Adrenal gland (tissue), 5 donors: Measurements from ENCODE around the gene ELAVL2.

Experiments
- CTCF ChIP-seq, 6 experiments: fragments of 450-650 bp in 4 of 6; fragments of 200-600 bp in 2 of 6; sonication (generic) in 1 of 6; IDR thresholded peaks; 1 replicate in 5 of 6; 2 replicates in 1 of 6; pipeline versions ENCODE4 v1.5.1 to v1.8.0; 2016 to 2021; ENCODE audit warnings: antibody characterized with exemption in 6 of 6, mild to moderate bottlenecking in 2 of 6, moderate library complexity in 1 of 6
- POLR2A ChIP-seq, 2 donors: fragments of 450-650 bp; IDR thresholded peaks; one replicate each; pipeline ENCODE4 v1.6.1; 2017; ENCODE audit warnings: antibody characterized with exemption in 2 of 2, mild to moderate bottlenecking in 2 of 2, moderate library complexity in 1 of 2
- donor health status: DM: no; HTN: no; CAD: no.

- TF ChIP-seq POLR2A (IDR thresholded peaks at IDR 0.05) (no peak), CTCF (IDR thresholded peaks at IDR 0.05) (no peak)
Observed at GRCh38 chr9:23841304-23841703, 15.3 kb upstream of the ELAVL2 start.
